LHCN-M2 (cell line): ENCODE data around the gene CDS2. TPM values are rescaled to one million over a fixed set of nuclear protein-coding genes. Genes with fewer than 3 reads are reported as not detected.
A peak's percentile ranks its signal among the peaks of the same experiment; 100 is the strongest.

ENCODE experiments used
- DNase-seq: peaks from one replicate; pipeline ENCODE4 v3.0.0-alpha.2; 2012; ENCODE audit warnings: low read depth
- total RNA-seq: library from RNA; depleted of rRNA; stranded (reverse); fragments of >200 nt; gene quantifications from 2 replicates; pipeline ENCODE4 v1.2.3, GENCODE V29; 2014

Gene CDS2
- total RNA-seq, 1 experiment from 2014 or later, result 19.7 TPM

DNA sequence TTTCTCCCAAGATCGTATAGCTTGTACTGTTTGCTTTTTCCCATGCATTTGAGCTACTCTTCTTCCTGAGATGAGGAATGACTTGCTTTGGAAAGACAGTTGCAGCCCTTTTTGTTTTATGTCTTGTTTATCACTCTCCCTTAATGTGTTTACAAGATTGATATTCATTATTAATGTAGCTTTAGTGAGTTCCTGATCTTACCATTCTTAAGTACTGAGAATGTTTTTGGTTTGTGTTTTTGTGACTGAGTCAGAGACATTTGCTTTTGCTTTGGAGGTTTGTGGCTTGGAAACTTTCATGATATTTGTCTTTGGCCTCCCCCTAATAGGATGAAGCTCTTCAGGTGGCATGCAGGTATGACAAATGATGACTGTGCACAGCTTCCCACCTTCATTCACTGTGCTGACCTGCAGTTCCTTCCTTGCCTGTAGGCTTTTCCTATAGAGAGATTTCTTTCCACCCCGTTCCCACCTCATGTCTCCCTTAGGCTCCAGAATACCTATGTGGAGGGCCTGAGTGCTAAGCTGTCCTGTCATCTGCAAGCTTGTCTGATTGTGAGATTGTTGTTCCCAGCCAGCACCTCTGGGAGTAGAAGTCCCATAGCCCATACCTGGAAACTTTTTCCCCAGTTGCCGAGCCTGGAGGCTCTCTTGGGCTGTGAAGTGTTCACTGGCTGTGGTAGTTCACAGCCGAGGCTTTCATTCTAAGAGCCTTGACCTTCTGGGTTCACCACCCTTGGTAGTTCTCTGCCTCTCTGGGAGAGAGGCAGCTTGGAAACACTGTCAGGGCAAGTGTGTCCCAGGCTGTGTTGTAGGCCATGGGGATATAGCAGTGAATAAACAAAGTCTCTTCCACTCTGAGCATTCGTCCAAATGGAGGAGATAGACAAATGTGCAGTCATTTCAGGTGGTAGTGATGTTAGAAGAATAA lies 27.1 kb downstream of the CDS2 start:
- DNase-seq, result no peak

DNA sequence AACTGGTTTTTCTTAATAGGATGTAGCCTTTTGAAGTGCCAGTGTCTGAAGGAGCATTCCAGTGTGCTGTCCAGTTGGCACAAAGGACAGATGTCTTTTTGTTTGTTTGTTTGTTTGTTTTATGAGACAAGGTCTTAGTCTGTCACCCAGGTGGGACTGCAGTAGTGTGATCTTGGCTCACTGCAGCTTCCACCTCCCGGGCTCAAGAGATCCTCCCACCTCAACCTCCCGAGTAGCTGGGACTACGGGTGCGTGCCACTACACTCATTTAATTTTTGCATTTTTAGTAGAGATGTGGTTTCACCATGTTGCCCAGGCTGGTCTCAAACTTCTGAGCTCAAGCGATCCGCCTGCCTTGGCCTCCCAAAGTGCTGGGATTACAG lies 27.7 kb downstream of the CDS2 start:
- no peak for DNase-seq

DNA sequence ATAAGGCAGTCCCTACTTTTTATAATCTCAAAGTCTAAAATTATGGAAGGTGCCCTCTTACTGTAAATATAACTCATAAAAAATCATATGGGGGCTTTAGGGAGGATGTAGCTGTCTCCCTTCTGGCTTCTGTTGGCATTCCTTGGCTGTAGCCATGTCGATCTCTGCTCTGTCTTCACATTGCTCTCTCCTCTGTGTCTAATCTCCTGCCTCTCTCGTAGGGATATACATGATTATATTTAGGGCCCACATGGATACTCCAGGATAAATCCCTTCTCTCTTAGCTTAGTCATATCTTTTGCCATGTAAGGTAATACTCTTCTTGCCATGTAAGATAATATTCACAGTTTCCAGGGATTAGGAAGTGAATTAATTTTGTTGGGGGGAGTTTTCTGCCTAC lies 28.6 kb downstream of the CDS2 start:
- no peak for DNase-seq

DNA sequence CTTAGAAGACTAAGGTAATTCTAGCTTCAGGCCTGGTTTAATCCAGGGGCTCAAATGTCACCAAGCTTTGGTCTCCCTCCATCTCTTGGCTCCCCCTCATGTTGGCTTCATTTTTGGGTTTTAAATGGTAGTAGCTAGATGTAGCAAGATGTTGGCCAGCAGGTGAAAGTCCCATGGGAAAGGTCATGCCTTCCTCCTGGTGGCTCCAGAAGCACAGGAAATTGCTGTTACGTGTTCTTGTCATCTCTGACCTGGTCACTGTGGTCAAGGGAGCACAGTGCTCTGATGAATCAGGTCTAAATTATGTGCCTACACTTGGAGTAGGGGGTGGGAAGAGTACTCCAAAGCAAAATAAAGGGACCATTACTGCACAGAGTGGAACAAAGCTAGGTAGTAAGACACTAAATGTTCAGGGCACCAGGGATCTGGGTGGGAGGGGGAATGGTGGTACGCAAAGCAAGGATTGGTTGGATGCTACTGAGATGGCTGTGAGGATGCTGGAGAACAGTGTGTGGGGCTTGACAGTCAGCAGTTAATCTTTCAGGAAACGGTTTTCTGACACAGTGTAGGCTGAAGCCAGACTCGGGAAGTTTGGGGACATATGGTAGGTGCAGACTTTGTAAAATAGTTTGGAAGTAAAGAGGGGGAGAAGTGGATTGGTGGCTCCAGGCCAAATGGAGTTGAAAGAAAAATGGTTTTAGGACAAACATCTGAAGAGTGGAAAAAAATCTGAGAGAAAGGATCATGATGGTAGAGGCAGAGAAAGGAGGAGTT lies 30.1 kb downstream of the CDS2 start:
- DNase-seq, result peak; percentile 79

DNA sequence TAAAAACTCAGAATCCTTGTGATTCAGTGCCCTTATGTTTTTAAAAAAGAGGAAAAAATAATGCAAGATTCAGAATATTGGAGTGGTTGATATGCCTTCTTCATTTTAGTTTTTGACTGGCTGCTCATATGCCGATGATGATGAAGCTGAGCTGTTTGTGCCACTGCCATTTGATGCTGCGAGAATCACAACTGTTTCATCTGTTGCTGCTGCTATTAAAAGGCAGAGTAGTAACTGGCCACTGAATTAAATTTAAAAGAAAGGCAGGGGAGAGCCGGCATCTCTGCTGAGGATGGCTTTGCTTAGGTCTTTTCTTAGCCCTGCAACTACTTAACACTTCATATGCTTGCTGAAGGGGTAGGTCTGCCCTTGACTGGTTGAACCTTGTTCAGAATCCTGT lies 33.1 kb downstream of the CDS2 start:
- DNase-seq, result no peak

DNA sequence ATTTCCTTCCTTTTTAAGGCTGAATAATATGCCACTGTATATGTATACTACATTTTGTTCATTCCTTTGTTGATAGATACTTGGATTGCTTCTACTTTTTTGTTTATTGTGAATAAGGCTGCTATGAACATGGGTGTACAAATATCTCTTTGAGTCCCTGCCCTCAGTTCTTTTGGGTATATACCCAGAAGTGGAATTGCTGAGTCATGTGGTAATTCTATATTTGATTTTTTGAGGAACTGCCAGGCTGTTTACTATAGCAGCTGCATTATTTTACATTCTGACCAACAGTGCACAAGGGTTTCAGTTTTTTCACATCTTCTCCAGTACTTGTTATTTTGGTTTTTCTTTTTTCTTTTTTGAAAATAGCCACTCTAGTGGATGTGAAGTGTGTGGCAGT lies 34.1 kb downstream of the CDS2 start:
- no peak for DNase-seq

DNA sequence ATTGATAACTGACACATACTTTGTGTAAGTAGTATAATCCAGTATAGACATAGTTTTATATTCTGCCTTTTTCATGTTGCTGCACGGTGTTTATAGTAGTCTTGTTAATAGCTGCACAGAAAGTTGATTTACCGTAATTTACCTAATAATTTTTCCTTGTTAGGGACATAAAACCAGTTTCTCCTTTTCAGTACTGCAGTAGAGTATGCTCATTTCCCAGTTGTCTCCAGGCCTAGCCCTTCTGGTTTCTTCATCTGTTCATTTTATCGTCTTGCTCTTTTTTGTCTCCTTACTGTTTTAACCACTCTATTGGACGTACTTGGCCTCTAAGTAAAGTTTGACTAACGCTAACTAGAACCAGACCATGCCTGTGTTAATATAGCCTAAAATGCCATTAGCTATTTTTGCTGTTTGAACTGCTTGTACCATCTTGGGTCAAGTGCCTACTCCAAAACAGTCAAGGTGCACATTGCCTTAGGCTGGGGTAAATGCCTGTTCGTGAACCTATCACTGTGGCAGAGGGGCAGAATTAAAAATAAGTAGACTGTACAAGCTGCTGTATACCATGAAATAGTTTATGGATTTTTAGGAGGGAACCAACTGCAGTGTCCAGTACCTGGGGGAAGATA lies 34.8 kb downstream of the CDS2 start:
- DNase-seq, result no peak

DNA sequence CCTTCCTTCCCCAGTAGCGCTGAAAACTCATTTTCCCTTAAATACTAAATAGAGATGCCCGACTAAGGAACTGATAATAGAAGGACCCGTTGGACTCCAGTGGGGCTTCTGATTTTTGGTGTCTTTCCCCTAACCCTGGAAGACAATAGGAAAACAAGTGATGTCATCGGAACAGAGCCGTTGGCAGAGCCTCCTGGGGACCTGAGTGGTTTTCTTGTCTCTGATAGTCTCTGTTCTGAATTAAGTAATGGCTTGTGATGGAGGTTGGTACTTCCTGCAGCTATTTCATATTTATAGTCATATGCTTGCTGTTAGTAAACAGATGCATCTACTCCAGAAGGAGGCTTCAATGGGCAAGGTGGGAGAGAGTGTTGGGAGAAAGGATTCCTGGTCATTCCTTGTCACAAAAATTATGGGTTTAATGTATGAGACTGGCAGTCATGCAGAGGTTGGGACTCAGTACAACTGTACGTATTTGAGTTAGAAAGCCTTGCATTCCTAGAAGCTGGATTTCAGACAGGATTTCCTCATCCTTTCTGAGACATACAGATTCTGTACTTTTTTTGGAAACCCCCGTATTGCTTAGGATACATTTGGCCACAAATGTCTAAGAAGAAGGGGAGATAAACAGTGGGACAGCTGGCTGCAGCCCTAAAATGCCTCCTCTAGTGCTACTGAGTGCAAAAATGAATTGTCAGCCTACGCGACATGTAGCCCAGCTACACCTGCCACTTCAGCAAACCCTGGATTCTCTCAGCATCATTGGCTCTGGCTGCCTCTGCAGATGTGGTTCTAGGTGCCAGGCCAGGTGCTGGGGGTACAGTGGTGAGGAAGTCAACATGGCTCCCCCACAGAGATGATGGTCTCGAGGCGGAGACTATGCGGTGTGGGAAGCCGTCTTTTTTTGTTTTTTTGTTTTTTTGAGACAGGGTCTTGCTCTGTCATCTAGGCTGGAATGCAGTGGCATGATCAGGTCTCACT lies 38.1 kb downstream of the CDS2 start:
- no peak for DNase-seq

DNA sequence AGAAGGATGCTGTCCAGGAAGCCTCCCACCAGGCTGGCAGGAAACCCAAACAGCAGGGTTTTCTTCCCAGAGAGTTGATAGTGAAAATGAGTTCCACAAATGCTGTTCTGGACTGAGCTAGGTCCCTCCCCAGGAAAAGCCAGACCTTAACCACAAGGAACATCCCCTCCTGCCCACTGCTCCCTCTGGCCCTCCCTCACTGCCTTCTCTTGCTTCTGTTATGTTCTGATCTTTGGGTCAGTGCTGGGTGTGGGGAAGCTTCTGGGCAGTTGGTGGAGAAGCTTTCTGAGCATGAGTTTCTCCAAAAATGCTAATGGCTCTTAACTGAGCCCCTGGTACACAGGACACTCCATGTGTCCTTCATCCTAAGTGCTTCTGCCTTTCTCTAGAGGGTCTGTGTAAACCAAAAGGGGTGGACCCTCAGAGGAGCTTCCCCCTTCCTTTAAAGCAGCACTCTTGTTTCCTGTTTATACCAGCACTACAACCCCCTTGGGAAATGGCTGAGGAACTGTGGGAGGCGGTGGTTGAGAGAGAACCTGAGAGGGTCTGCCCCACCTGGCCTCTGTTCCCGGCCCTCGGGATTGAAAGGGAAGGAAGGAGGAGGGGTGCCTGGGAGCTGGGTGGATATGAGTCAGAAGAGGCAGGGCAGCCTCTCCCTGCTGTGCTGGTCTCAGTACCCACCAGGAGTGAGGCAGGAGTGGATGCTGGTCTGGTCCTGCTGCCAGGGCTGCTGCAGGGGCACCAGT lies 42.0 kb downstream of the CDS2 start:
- DNase-seq, result peak; percentile 66

DNA sequence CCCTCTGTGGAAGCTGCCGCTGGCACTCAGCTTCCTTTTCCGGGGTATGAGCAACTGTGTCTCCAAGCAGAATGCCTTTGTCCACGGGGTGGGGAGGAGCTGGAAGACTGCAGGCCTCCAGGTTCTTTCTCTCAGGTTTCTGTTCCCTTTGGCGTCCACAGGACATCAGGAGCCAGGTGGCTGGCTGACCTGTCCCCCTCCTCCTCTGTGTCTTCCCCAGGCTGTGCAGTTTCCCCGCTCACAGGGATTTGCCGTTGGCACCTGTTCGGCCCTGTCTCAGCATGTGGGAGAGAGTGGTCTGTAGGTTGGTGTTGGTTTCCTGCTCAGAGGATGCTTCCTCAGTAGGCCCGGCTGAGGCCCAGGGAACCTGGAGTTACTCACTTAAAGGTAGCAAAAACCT lies 43.5 kb downstream of the CDS2 start:
- no peak for DNase-seq

DNA sequence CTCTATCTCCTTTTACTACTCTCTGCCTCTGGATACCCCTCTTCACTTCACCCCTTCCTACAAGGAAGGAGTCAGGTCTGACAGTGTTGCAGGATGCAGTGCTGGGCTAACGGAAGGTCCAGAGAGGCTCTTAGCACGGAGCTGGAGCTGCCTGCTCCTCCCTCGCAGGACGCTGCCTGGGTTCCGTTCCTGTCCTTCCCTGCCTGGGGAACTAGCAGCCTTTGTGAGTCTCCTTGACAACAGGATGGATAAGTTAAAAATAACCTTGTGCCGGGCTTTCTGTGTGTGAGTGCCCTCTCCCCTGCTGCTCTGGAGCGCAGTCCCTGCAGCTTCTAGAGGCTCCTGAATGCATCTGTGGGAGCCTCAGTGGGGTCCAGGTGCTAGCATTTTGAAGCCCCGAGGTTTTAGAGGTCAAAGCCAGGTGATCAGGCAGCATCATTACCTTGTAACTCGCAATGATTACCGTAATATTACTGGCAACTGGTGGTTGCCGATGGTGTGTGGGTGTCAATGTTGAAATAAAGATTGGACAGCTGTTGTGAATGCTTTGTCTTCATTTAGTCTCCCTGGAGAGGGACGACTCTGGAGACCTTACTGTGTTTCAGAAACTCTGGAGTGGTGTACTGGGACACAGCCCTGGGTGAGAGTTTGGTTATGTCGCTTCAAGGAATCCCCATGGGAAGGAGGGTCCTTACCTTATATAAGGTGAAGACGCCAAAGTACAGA lies 44.4 kb downstream of the CDS2 start:
- peak; percentile 44 for DNase-seq

DNA sequence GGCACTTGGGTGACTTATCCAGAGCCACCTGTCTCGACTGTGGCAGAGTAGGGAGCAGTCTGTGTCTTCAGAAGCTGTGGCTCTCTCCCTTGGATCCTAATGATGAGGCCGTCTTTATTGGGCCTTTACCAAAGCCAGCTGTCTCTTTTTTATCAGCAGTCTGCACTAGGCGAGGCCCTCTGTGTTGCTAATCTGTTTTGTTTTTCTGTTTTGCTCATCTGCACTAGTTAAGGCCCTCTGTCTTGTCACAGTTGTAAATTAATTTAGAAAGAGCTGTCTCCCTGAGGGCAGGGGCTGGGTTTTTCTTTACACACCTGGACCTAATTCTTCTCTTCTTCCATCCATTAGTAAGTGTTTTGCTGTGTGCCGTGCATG lies 45.0 kb downstream of the CDS2 start:
- DNase-seq, result peak; percentile 24

DNA sequence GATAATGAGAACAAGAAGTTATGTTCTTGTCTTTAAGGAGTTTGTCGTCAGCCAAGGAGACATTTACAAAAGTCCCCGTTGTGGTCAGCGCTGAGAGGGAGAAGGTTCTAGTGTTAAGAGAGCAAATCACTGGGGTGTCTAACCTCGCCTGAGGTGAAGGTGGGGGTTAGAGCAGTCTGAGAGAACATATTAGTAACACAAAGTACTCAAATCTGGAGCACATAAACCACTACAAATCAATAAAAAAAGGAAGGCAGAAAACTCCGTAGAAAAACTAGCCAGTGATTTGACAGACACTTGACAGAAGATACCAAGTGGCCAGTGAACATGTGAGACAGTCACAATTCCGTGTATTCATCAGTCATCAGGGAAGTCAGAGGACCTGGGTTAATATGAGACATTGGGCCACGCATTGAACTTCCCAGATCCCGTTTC lies 45.4 kb downstream of the CDS2 start:
- DNase-seq, result no peak

DNA sequence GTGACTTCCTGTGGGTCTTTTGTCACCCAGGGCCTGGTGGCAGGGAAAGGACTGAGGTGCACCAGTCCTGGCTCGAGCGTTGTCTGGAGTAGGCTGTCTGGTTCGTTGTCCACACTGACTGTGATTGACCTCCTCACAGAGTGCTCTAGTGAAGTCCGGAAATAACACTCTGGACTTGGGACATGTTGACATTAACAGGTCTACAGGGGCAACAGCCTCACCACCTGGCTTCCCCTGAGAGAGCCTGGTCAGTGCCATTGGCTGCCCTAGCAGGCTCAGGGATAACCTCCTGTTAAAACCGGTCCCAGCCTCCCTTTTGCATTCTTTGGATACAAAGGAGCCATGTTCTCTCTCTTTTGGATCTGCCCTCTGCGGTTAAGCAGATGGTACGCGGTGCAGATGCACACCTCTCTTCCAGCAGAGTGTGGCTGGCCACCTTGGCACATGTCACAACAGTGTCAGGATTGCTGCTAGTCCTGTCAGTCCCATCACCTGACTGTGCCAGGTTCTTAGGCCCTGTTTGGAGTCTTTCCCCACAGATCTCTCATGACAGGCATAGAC lies 46.2 kb downstream of the CDS2 start:
- DNase-seq, result no peak

DNA sequence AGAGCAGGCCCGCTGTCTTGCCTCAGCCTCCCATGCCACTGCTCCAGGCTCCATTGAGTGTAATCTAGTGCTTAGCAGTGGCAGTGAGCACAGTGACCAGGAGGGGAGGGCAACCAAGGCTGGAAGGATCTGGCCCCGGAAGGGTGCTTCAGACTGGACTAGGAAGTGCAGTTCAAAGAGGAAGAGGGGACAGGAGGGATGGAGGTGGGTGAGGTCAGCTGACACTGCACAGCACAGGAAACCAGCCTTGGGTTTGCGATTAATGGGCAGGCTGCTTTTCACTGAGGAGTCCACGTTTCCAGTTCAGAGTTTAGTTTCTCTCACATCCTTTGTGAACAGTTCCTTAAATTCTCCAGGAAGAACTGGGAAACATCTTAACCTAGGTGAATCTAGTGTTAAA lies 46.9 kb downstream of the CDS2 start:
- DNase-seq, result no peak

DNA sequence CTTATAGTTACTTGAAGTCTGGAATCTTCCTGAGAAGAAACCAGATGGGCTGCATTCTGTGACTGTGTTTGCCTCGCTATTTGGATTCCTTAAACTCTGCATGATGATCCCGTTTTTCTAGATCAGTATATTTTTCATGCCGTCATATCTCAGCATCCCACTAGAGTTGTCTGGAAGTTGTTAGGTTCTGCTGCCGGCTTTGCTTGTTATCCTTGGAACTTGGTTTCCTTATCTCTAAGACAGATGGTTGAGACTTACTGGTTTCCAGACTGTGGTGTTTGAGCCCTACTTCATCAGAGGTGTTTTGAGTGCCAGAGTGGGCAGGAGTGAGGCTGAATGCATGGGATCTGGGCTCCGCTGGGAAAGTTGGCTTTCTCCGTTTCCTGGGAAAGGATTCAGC lies 50.3 kb downstream of the CDS2 start:
- DNase-seq, result no peak

DNA sequence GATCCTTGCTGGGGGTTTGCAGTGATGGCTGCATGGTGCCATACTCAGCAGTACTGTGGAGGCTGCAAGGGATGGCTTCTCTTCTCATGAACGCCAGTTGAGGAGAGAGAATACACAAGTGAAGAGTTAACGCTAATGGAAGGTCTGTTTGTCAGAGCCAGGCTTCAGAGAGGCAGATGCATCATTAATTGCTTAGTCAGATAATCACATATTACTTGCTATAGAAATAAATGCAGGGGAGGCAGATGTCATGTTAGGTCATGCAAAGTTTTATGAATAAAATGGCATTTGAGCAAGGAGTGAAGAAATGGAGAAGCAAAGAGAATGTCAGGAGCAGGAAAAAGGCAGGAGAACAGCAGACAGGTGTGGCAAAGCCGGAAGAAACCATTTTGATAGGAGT lies 51.2 kb downstream of the CDS2 start:
- no peak for DNase-seq

DNA sequence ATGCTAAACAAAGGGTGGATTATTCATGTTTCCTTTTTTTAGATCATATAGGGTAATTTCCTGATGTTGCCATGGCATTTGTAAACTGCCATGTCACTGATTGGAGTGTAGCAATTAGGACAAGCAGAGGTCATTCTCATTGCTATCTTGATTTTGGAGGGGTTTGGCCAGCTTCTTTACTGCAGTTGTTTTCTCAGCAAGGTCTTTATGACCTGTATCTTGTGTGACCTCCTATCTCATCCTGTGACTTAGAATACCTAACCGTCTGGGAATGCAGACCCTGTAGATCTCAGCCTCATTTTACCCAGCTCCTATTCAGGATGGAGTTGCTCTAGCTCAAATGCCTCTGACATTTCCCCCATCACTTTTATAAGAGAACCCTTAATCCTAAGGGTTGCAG lies 53.6 kb downstream of the CDS2 start:
- DNase-seq, result no peak

DNA sequence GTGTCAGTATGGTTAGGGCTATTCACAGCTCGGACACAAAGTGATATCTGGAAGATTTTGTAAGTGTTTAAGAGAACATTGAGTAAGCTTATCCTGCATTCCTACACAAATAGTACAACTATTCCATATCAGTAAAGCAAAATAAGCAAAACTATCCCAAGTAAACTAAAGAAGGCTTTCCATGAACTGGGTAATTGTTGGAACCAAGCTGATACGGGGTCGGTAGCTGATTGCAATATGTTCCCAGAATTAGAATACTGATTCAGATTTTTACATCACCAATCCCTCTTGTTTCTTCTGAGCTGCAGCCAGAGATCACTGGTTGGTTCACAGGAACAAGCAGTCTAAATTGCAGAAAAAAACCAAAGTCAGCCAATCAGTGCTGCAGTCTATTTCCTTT lies 54.1 kb downstream of the CDS2 start:
- no peak for DNase-seq
